ENCODE results near the gene ZIC3.

DNA sequence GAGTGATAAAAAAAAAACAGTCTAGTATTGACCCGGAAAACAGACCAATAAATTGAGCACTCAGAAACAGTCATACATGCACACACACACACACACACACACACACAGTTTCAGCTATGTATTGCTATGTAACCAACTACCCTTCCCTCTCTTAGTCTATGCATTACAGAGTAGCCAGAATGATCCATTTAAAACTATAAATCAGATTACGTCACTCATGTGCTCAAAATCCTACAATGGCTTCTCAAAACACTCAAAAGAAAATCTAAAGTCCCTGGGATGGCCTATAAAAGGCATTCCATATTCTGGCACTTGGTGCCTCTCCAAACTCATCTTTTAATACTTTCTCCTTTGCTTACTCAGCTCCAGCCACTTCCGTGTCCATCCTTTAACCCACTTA, 46.5 kb upstream of the ZIC3 start:
- TF ChIP-seq, protein P1, sequence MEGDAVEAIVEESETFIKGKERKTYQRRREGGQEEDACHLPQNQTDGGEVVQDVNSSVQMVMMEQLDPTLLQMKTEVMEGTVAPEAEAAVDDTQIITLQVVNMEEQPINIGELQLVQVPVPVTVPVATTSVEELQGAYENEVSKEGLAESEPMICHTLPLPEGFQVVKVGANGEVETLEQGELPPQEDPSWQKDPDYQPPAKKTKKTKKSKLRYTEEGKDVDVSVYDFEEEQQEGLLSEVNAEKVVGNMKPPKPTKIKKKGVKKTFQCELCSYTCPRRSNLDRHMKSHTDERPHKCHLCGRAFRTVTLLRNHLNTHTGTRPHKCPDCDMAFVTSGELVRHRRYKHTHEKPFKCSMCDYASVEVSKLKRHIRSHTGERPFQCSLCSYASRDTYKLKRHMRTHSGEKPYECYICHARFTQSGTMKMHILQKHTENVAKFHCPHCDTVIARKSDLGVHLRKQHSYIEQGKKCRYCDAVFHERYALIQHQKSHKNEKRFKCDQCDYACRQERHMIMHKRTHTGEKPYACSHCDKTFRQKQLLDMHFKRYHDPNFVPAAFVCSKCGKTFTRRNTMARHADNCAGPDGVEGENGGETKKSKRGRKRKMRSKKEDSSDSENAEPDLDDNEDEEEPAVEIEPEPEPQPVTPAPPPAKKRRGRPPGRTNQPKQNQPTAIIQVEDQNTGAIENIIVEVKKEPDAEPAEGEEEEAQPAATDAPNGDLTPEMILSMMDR (IDR thresholded peaks at IDR 0.05): no peak
- no peak for TF ChIP-seq POLR2A (IDR thresholded peaks at IDR 0.05)

Measured in thyroid gland (tissue), 4 donors.